Spleen (tissue), 7 donors: Measurements from ENCODE around the gene FAAP100.

ENCODE experiments used
- CTCF ChIP-seq, 11 experiments: fragments of 200-600 bp in 7 of 11; fragments of 450-650 bp in 4 of 11; sonication (generic) in 4 of 11; IDR thresholded peaks in 8 of 11; conservative IDR thresholded peaks in 3 of 11; 1 replicate in 7 of 11; 2 replicates in 4 of 11; pipeline versions ENCODE4 v1.4.0 to v1.8.0; 2016 to 2021; ENCODE audit warnings: antibody characterized with exemption in 11 of 11, inconsistent platforms in 4 of 11, mild to moderate bottlenecking in 1 of 11
- POLR2A ChIP-seq, 3 donors: fragments of 450-650 bp; IDR thresholded peaks; one replicate each; pipeline ENCODE4 v1.5.1; 2017; ENCODE audit warnings: antibody characterized with exemption in 3 of 3, mild to moderate bottlenecking in 1 of 3
- donor health status: DM: no; HTN: no; CAD: no; lungs with moderate emphysema.
- donor health status: DM: no; HTN: no; CAD: no.
- donor health status: DM: no; HTN: no; CAD: no.

GRCh38 chr17:81591971-81592370 lies 39.8 kb upstream of the FAAP100 start:
- TF ChIP-seq POLR2A (IDR thresholded peaks at IDR 0.05) (no peak), CTCF (IDR thresholded peaks at IDR 0.05 in 8 of 11, conservative IDR thresholded peaks at IDR 0.05 in 3 of 11) (no peak)
